Transverse colon (tissue), 4 donors: ENCODE results near the gene NRBF2.

ENCODE experiments used
- POLR2AphosphoS5 ChIP-seq, 3 donors: sonication (generic); formaldehyde crosslinking; IDR thresholded peaks; one replicate each; pipeline ENCODE4 v1.6.1; 2016; ENCODE audit warnings: antibody characterized with exemption in 3 of 3
- TF ChIP-seq, protein P1 (sequence below), 5 experiments: fragments of 200-600 bp in 3 of 5; fragments of 450-650 bp in 2 of 5; sonication (generic) in 3 of 5; IDR thresholded peaks; 1 replicate in 2 of 5; 2 replicates in 3 of 5; pipeline ENCODE4 v1.5.1; 2016 to 2017; ENCODE audit warnings: antibody characterized with exemption in 5 of 5, inconsistent platforms in 3 of 5, mild to moderate bottlenecking in 2 of 5, moderate library complexity in 1 of 5

DNA sequence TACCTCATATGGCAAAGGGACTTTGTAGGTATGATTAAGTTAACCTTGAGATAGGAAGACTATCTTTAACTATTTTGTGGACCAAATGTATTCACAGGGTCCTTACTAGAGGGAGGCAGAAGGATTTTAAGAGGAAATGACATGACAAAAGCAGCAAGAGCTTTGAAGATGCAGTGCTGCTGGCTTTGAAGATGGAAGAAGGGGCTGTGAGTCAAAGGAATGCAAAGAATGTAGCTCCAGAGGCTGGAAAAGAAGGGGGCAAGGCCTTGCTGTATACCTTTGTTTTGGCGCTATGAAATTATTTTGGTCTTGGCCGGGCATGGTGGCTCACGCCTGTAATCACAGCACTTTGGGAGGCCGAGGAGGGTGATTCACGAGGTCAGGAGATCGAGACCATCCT, 3.2 kb upstream of the NRBF2 start:
- TF ChIP-seq, protein P1, sequence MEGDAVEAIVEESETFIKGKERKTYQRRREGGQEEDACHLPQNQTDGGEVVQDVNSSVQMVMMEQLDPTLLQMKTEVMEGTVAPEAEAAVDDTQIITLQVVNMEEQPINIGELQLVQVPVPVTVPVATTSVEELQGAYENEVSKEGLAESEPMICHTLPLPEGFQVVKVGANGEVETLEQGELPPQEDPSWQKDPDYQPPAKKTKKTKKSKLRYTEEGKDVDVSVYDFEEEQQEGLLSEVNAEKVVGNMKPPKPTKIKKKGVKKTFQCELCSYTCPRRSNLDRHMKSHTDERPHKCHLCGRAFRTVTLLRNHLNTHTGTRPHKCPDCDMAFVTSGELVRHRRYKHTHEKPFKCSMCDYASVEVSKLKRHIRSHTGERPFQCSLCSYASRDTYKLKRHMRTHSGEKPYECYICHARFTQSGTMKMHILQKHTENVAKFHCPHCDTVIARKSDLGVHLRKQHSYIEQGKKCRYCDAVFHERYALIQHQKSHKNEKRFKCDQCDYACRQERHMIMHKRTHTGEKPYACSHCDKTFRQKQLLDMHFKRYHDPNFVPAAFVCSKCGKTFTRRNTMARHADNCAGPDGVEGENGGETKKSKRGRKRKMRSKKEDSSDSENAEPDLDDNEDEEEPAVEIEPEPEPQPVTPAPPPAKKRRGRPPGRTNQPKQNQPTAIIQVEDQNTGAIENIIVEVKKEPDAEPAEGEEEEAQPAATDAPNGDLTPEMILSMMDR (IDR thresholded peaks at IDR 0.05) = no peak
- no peak for TF ChIP-seq POLR2AphosphoS5 (IDR thresholded peaks at IDR 0.05)
